IMR-90 (cell line): Measurements from ENCODE around the gene PAPLN.

Source experiments
- BHLHE40 ChIP-seq: fragments of 150-350 bp; IDR thresholded peaks from 2 replicates; pipeline ENCODE4 v1.6.1; 2016; ENCODE audit warnings: mild to moderate bottlenecking, low read depth, low read length
- FOS ChIP-seq: fragments of 150-350 bp; IDR thresholded peaks from 2 replicates; pipeline ENCODE4 v1.6.1; 2016; ENCODE audit warnings: low read depth, low read length
- MAFK ChIP-seq: IDR thresholded peaks from 2 replicates; pipeline ENCODE4 v1.6.1; 2012; ENCODE audit warnings: low read depth, low read length, improper control_type of control experiment
- MXI1 ChIP-seq: IDR thresholded peaks from 2 replicates; pipeline ENCODE4 v1.6.1; 2012; ENCODE audit warnings: low read depth, mild to moderate bottlenecking, low read length, moderate library complexity, borderline replicate concordance
- POLR2A ChIP-seq: IDR thresholded peaks from 2 replicates; pipeline ENCODE4 v1.6.1; 2012; ENCODE audit warnings: mild to moderate bottlenecking, low read depth, low read length
- RCOR1 ChIP-seq: IDR thresholded peaks from 2 replicates; pipeline ENCODE4 v1.6.1; 2012; ENCODE audit warnings: mild to moderate bottlenecking, low read length, improper control_type of control experiment; ENCODE audit not compliant: insufficient replicate concordance
- RFX5 ChIP-seq: IDR thresholded peaks from 2 replicates; pipeline ENCODE4 v1.8.0; 2012; ENCODE audit warnings: low read depth, mild to moderate bottlenecking, low read length, moderate library complexity
- SMC3 ChIP-seq: fragments of 150-350 bp; IDR thresholded peaks from 2 replicates; pipeline ENCODE4 v1.6.1; 2016; ENCODE audit warnings: low read depth, mild to moderate bottlenecking, antibody characterized with exemption, low read length, moderate library complexity
- TF ChIP-seq, protein P1 (sequence below): conservative IDR thresholded peaks from 2 replicates; pipeline ENCODE4 v1.5.1; 2012; ENCODE audit warnings: mild to moderate bottlenecking, low read depth, low read length, improper control_type of control experiment
- TF ChIP-seq, protein P2 (sequence below): fragments of 150-350 bp; IDR thresholded peaks from 2 replicates; pipeline ENCODE4 v1.6.1; 2017; ENCODE audit warnings: mild to moderate bottlenecking, antibody characterized with exemption, low read length, low read depth

DNA sequence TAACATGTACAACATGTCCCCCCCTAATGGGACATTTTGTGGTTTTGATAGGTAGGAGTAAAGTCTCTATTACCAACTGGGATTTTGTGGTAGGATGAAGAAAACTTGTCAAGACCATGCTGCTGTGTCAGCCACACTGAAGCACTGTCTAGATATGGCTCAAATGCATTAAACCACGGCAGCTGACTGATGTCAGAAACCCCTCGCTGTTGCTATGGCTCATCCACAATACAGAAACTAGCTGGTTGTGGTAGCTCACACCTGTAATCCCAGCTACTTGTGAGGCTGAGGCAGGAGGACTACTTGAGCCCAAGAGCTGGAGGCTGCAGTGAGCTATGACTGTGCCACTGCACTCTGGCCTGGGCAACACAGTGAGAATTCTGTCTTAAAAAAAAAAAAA lies 40.1 kb downstream of the PAPLN start:
- TF ChIP-seq, protein P1, sequence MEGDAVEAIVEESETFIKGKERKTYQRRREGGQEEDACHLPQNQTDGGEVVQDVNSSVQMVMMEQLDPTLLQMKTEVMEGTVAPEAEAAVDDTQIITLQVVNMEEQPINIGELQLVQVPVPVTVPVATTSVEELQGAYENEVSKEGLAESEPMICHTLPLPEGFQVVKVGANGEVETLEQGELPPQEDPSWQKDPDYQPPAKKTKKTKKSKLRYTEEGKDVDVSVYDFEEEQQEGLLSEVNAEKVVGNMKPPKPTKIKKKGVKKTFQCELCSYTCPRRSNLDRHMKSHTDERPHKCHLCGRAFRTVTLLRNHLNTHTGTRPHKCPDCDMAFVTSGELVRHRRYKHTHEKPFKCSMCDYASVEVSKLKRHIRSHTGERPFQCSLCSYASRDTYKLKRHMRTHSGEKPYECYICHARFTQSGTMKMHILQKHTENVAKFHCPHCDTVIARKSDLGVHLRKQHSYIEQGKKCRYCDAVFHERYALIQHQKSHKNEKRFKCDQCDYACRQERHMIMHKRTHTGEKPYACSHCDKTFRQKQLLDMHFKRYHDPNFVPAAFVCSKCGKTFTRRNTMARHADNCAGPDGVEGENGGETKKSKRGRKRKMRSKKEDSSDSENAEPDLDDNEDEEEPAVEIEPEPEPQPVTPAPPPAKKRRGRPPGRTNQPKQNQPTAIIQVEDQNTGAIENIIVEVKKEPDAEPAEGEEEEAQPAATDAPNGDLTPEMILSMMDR, result no peak
- TF ChIP-seq RCOR1, result no peak
- TF ChIP-seq, protein P2, sequence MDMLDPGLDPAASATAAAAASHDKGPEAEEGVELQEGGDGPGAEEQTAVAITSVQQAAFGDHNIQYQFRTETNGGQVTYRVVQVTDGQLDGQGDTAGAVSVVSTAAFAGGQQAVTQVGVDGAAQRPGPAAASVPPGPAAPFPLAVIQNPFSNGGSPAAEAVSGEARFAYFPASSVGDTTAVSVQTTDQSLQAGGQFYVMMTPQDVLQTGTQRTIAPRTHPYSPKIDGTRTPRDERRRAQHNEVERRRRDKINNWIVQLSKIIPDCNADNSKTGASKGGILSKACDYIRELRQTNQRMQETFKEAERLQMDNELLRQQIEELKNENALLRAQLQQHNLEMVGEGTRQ, result no peak
- TF ChIP-seq SMC3, result no peak
- no peak for TF ChIP-seq POLR2A
- TF ChIP-seq RFX5, result no peak
- no peak for TF ChIP-seq MXI1
- TF ChIP-seq BHLHE40, result no peak
- no peak for TF ChIP-seq MAFK
- no peak for TF ChIP-seq FOS
